Endometrial microvascular endothelial cells (primary cell): ENCODE data around the gene RIBC1. TPM values are rescaled to one million over a fixed set of nuclear protein-coding genes. Genes with fewer than 3 reads are reported as not detected.
"Not testable (repeated sequence)": the region's sequence is repeated elsewhere in the genome, so short reads cannot be mapped to it uniquely, and the experiment has no call there.

Experiments
- in situ Hi-C: cut with HindIII; loops from 2 replicates; pipeline ENCODE4 v1.10.0; 2017; ENCODE audit warnings: low sequenced_read_pairs, low pct_unique_long_range_greater_than_20kb; ENCODE audit errors: inconsistent ontology term
- total RNA-seq: library from RNA; depleted of rRNA; stranded (reverse); fragments of >200 nt; gene quantifications from one replicate; pipeline ENCODE4 v1.2.3, GENCODE V29; 2015; ENCODE audit errors: inconsistent ontology term

RIBC1 gene
- total RNA-seq, 1 donor from 2014 or later: not detected

DNA sequence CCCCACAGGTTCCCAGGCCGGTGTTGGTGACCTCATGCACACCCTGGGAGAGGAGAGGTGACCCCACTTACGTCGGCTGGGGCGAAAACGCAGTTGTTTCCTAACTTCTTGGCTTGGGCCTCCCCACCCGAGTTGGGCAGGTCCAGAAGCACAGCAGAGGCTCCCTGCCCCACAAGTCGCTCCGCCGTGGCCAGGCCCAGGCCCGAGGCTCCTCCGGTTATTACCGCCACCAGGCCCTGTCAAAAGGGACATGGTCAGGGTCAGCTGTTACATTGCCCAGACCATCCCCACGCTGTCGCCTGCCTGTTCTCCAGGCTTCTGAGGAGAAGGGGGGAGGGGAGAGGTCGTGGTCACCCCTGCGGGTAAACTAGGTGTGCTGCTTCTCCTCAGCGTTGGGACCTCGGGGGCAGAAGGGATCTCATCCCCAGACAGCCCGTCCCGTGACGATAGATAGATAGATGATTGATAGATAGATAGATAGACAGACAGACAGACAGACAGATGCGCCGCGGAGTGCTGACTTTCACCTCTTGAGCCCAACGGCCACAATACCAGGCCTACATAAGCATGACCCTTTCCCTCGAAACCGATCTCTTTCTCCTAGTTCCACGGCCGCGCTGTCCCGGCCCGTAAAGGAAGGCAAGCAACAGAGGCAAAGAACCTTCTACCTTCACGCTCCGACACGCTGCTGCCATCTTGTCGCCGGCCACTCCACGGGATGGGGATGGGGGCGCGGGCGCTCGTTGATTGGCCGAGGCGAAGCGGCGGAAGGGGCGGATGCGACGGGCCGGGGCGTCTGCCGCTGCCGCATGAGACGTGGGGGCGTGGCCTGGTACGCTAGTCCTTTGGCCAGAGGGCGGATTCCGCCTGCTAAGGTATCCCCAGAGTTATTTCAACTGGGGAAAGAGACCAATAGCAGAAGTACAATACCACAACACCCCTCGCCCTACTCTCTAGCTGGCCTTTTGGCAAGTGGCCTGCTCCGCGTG is 11.3 kb downstream of the RIBC1 start, which contains the start of gene HSD17B10:
Gene HSD17B10, minus strand, starts transcription at position 720 of the 989 bp plus-strand sequence. Its CDS starts 25 bp downstream, at position 695.
- in situ Hi-C loops: no loop called here

DNA sequence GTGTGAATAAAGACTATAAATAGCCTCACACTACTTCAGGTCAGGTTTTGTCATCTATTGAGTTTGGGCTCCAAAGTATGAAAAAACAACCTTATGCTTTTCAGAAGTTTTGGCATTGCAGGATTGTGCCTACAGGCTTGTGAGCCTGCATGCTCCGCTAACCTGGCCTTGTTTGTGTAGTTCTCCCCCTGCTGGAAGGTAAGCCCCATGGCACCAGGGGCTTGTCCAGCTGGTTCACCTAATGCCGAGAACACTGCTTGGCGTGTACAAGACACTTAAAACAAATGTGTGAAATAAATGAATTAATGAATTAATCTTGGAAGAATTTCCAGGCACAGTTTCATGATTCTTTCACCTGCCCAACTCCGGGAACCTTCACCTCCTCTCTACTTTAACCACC is 13.3 kb downstream of the RIBC1 start:
- in situ Hi-C loops: no loop called here

DNA sequence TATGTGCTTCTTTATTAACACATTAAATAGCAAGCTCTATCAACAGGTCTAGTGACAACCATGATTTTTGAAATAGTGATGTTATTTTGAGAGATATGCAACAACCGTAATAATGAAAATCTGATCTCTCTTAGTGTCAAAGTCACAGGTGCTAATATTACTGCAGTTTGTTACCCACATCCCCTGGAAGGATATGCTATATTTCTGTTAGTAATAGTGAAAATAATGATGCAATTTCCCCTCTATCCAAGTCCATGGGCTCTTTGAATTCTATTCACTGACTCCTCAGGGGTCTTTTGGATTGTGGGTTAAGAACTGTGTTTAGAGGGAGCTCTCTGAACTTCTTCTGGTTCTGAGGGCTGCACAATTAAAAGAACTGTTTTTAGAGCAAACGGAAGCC is 14.5 kb downstream of the RIBC1 start:
- in situ Hi-C loops: no loop called here

GRCh38 chrX:53438174-53438831 is 15.6 kb downstream of the RIBC1 start:
- in situ Hi-C loops: no loop called here

DNA sequence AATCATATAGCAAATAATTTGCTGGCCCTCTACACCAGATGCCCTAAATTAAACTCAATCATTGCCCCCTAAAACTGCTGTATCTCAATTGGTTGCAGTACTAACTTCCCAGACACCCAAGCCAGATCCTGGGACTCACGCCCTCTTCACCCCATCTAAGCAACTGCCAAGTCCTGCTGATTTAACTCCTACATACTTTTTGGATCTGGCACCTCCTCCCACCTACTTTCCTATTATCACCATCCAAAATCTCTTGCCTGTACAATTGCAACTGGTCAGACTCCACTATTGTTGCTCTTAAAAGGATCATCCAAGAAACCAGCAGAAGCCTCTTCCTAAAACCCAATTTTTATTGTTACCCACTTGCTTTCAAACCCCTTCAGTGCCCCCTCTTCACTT is 16.2 kb downstream of the RIBC1 start:
- in situ Hi-C loops: no loop called here

GRCh38 chrX:53440101-53440500 is 17.4 kb downstream of the RIBC1 start:
- in situ Hi-C loops: no loop called here

DNA sequence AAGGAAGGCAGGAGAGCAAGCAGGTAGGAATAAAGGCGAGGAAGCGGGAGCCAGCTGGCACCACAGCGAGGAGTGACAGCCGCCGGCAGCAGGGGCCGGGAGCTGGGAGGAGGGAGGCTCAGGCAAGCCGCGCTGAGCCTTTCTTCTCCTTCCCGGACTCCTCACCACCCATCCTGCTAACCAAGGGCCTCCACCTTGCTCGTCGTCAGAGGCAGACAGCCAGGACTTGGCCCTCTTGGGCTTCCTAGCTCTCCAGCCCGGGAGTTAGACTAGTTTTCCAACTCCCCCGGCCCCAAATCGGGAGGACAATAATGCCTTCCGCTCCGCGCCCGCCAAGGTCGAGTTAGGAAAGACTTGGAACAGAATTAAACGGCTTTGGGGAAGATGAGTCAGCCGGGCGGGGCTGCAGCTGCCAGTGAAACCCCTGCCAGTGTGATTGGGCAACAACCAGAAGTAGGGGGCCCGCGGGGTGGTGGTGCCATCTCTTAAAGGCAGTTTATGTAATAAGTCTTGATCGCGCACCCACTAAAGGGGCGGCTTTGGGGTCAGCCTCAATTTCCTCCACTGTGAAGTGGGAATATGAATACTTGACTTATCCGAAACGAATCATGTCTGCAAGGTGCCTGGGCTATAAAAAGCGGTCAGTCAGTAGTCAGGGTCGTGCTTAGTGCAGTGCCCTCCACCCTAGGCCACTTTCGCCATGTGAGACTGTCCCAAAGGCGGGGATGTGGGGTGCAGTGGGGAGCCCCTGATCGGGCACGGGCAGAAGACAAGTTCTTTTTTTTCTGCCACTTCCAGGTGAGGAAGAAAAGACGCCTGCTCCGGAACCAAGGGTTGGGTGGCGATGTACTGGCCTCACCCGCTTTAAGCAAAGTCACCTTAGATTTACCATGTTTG is 18.2 kb downstream of the RIBC1 start:
- in situ Hi-C loops: no loop called here

DNA sequence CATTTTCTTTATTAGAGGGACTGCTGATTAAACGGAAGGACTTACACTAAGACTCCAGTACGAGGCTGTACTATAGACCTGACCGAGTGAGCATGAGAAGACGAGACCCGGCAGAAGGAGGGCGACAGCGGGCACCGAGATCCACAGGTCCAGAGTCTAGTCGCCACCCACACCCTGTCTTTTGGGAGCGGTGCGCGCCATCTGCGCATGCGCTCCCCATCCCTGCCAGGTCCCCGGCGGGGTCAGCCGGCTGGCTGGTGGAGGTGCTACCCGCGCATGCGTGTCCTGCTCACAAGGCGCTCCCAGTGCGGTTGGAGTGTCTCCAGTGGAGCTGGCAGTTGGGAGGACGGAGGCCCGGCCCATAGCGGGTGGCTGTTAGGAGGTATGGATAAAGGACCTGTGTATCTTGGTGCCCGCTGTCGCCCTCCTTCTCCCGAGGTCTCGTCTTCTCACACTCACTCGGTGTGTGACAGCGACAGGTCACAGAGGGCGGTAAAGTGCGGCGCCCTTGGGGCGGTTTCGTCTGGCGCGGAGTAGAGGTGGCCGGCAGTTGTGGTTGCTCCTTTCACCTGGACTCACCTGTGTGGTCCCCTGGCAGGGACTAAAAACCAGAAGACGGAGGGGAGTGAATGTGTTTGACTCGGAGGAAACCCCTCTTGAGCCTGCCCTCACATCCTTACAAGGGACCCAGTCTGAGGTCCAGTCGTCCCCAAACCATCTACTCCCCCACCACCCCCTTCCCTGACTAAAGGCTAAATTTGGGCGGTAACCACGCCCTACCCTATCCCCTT is 19.1 kb downstream of the RIBC1 start:
- in situ Hi-C loops: no loop called here

- in situ Hi-C loops: no loop called here
These were observed 19.6 kb downstream of the RIBC1 start for GRCh38 chrX:53442322-53442631.

DNA sequence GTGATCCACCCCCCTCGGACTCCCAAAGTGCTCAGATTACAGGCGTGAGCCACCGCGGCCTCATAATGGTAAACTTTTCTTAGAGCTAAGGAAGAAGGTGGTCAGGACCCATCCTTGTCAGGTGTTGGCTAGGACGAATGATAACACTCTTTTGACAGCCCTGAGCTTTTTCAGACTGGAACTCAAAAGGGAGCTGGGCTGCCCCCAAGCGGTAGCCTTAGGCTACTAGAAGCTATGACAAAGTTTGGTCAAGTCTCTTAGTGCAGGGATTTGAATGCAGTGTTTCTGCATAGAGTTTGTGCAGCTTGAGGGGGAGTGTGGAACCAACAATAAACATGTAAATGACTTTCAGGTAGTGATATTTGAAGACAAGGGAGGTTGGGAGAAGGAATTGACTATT is 23.3 kb downstream of the RIBC1 start:
- in situ Hi-C loops: no loop called here

GRCh38 chrX:53447441-53447840 is 24.8 kb downstream of the RIBC1 start:
- in situ Hi-C loops: no loop called here

DNA sequence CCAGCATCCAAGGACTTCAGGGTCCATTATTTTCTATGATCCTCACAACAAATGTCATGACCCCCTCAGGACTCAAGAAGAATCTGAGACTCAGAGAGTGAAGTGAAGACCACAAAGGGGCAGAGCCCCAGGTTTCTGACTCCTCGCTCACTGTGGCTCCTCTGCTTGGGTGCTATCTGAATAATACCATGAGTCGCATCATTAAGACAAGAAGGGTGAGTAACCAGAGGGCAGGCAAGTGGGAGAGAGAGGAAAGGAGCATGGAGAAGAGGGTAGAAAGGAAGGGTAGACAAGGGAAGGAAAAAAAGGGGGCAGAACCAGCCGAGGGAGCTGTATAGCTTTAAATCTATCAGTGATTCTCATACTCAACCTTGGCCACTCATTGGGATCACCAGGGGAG is 27.0 kb downstream of the RIBC1 start:
- in situ Hi-C loops: no loop called here

DNA sequence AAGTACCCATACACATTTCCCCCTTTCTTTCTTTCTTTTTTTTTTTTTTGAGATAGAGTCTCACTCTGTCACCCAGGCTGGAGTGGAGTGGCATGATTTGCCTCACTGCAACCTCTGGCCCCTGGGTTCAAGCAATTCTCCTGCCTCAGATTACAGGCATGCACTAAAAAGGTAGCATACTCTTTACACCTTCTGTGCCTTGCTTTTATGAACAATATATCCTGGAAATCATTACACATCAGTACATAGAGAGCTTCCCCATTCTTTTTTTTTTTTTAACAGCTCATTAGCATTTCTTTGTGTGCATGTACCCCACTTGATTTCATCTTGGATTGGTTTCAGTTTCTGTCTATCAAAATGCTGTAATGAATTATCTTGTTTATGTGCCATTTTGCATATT is 30.1 kb downstream of the RIBC1 start:
- in situ Hi-C loops: no loop called here

GRCh38 chrX:53456254-53456653 is 33.6 kb downstream of the RIBC1 start:
- in situ Hi-C loops: no loop called here

- in situ Hi-C loops: no loop called here
These were observed 35.4 kb downstream of the RIBC1 start for GRCh38 chrX:53458082-53458481.

- in situ Hi-C loops: not testable (repeated sequence)
These were observed 46.0 kb downstream of the RIBC1 start for GRCh38 chrX:53468659-53469058.

DNA sequence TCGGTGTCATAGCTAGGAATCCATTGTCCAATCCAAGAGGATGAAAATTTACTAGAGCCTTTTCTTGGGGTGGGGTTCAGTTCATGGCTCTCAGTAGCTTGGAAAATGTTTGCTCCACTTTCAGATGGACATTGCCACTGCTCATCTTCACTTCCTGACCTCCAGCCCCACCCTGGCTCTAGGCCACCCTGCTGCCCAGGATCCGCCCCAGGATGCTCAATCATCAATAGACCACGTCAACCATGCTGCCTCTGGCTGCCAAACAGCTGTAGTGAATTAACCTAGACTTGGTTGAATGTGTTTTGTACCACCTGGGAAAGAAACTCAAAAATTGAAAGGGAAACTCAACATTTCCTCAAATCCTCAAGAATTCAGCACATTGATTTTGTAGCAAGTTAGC is 48.7 kb downstream of the RIBC1 start:
- in situ Hi-C loops: no loop called here

DNA sequence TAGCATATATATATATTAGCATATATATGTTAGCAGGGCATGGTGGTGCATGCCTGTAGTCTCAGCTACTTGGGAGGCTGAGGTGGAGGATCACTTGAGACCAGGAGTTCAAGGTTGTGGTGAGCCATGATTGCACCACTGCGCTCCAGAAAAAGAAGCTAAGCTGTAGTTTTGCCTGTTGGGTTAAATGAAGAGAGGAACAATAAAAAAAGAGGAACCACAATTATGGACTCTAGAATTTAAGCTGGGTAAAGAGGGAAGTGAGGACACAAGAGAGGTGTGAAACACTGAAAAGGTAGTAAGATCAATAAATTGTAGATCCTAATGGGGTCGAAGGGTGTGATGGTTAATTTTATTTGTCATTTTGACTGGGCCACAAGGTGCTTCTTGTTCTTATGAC is 52.0 kb downstream of the RIBC1 start:
- in situ Hi-C loops: no loop called here

GRCh38 chrX:53476371-53476770 is 53.7 kb downstream of the RIBC1 start:
- in situ Hi-C loops: no loop called here
